AG08395 (cell line): ENCODE measurements around the gene SOD2.
A peak's percentile ranks its signal among the peaks of the same experiment; 100 is the strongest.
"Not testable (repeated sequence)": the region's sequence is repeated elsewhere in the genome, so short reads cannot be mapped to it uniquely, and the experiment has no call there.

ENCODE experiments used
- DNase-seq: peaks from one replicate; pipeline ENCODE4 v3.0.0; 2012; ENCODE audit warnings: mixed read lengths, low spot score

Gene SOD2

GRCh38 chr6:159693128-159693893 lies at the start of gene SOD2:
Gene SOD2 (minus strand): TSS chr6:159693241. CDS start chr6:159693167, 74 bp downstream.
- peak; percentile 84 for DNase-seq

GRCh38 chr6:159742165-159742564 lies 49.1 kb upstream of the SOD2 start:
- DNase-seq: no peak

- DNase-seq: no peak
Measured at GRCh38 chr6:159739341-159739740, 46.3 kb upstream of the SOD2 start.

GRCh38 chr6:159736908-159737307 lies 43.9 kb upstream of the SOD2 start:
- DNase-seq: no peak

- DNase-seq: not testable (repeated sequence)
Measured at GRCh38 chr6:159733395-159733794, 40.4 kb upstream of the SOD2 start.

GRCh38 chr6:159732550-159732949 lies 39.5 kb upstream of the SOD2 start:
- DNase-seq: not testable (repeated sequence)

- no peak for DNase-seq
Measured at GRCh38 chr6:159730332-159730676, 37.3 kb upstream of the SOD2 start.

- peak; percentile 7 for DNase-seq
Measured at GRCh38 chr6:159729598-159730331, 36.7 kb upstream of the SOD2 start.

GRCh38 chr6:159728531-159728964 lies 35.5 kb upstream of the SOD2 start:
- DNase-seq: no peak

GRCh38 chr6:159727717-159728445 lies 34.8 kb upstream of the SOD2 start:
- peak; percentile 45 for DNase-seq

- peak; percentile 93 for DNase-seq
Measured at GRCh38 chr6:159726918-159727716, 34.1 kb upstream of the SOD2 start, which contains the start of gene WTAP. Gene WTAP (plus strand): TSS chr6:159727506. CDS start chr6:159736266, 8,760 bp downstream.

- peak; percentile 4 for DNase-seq
Measured at GRCh38 chr6:159726255-159726917, 33.3 kb upstream of the SOD2 start.

GRCh38 chr6:159725208-159725607 lies 32.2 kb upstream of the SOD2 start:
- DNase-seq: not testable (repeated sequence)

- no peak for DNase-seq
Measured at GRCh38 chr6:159724778-159725177, 31.7 kb upstream of the SOD2 start.

GRCh38 chr6:159723259-159723658 lies 30.2 kb upstream of the SOD2 start:
- DNase-seq: no peak

- DNase-seq: no peak
Measured at GRCh38 chr6:159722655-159723054, 29.6 kb upstream of the SOD2 start.

- DNase-seq: not testable (repeated sequence)
Measured at GRCh38 chr6:159721981-159722380, 28.9 kb upstream of the SOD2 start.

- no peak for DNase-seq
Measured at GRCh38 chr6:159720708-159721107, 27.7 kb upstream of the SOD2 start.

- DNase-seq: no peak
Measured at GRCh38 chr6:159719287-159719686, 26.2 kb upstream of the SOD2 start.

- DNase-seq: no peak
Measured at GRCh38 chr6:159718634-159719033, 25.6 kb upstream of the SOD2 start.
